Measurements from ENCODE around the gene SYDE1.

The SYDE1 gene

GRCh38 chr19:15124572-15125231 lies 17.5 kb downstream of the SYDE1 start:
- in situ Hi-C loops (cut with MboI; ENCODE audit: low sequenced_read_pairs) = no loop called here

DNA sequence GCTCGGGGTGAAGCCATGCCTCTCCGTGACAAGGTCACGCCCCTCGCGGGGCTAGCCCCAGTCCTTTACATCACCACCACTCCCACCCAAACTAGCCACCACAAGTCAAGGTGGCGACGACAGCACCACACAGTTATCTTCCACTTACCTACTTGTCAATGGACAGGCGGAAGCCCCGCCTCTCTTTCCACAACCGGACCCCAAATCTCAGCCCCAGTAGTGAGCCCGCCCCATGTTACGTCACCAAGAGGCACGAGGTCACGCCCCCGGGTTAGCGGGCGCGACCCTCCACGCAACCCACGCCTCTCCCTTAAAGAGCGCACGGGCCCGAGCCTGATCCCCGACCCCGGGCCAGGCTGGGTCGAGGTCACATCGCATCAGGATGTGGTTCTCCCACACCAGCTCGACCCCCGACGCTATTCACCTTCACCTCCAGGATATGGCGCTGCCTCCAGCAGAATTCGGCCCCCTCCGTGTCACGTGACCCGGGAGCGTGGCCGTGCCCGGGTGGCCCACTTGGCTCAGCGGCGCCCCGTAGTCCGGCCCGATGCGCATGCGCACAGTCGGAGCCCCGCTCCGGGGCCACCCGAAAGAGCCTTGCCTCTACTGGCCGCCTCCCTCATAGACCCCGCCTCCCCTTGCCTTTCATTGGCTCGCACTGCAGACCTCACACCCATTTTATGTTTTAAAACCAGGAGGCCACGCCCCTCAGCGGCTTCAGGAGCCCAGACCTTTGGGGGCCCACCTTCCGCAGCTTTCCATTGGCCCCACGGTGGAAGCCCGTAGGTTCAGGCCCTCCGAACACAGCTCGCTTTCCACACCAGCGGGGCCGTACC lies 18.2 kb downstream of the SYDE1 start:
- in situ Hi-C loops (cut with MboI; ENCODE audit: low sequenced_read_pairs) = no loop called here

DNA sequence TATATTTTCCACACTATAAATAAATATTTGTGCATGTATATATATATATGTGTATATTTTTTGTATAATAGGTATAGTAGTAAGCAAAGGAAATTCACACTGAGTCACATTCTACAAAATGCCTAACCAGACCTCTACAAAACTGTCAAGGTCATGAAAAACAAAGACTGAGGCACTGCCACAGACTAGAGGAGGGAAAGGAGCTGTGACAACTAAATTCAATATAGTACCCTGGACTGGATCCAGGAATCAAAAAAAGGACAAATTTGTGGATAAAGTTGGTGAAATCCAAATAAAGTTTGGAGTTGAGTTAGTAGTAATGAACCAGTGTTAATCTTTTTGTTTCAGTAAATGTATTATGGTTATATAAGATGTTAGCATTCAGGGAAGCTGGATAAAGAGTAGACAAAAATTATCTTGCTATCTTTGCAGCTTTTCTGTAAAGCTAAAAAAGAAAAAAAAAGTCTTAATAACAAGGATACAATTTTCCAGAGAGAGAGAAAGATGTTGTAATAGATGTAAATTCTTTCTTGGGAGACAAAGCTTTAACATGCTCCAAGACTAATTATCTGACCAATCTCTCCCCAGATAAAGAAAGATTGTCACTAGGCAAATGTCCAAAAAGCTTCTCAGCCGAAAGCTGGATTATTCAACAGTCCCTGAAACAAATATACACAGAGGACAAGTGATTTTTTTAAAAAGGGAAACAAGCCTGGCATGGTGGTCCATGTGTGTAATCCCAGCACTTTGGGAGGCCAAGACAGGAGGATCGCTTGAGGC lies 19.1 kb downstream of the SYDE1 start:
- in situ Hi-C loops (cut with MboI; ENCODE audit: low sequenced_read_pairs) = no loop called here

DNA sequence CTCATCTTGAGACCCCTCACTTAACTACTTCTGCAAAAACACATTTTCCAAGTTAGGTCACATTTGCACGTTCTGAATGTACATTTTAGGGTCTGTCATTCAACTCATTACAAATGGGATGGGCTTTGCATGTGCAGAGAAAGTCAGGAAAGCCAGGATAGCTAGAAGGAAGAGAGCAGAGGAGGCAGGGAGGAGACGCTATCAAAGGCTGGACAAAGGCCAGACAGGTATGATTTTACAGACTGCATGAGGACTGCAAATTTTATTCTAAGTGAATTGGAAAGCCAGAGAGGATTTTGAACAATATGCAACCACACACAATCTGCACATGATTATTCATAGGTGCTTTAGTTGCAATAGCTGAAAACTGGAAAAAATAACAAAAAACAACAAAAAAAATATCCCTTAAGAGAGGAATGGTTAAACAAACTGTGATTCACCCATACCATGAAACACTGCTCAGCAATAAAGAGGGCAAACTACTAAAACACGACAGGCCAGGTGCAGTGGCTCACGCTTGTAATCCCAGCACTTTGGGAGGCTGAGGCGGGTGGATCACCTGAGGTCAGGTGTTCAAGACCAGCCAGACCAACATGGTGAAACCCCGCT lies 21.1 kb downstream of the SYDE1 start:
- in situ Hi-C loops (cut with MboI; ENCODE audit: low sequenced_read_pairs) = no loop called here

DNA sequence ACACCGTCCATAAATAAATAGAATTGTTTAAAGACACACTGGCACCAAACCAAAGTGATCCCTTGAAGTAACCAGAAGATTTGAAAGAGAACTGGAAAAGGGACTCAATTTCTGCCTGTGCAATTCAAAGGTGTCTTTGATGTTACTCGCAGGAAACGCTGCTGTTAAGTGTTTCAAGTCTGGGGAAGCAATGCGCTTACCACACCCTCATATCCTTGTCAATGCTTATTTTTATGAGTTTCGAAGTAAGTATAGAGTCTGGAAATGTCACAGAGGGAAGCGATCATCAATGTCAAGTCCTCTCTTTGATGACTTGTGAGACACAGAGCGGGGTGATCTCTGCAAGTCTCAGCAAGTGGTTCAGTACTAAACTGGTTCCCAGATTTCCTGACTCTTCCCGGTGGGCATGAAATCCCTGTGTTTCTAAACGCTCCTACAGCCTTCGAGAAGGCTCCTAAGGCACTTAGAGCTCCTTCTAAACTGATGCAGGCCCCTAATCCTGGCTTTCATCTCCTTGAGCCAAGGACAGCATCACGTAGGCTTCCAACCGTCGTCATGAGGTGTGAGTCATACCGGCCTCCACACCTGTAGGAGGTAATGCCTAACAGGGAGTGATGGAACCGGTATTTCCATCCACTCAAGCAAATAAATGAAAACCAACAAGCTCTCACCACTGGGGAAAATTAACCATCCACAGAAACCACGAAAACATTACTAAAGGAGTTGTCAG lies 22.8 kb downstream of the SYDE1 start:
- in situ Hi-C loops (cut with MboI; ENCODE audit: low sequenced_read_pairs) = no loop called here

GRCh38 chr19:15136234-15136954 lies 29.2 kb downstream of the SYDE1 start:
- in situ Hi-C loops (cut with MboI; ENCODE audit: low sequenced_read_pairs) = no loop called here

- in situ Hi-C loops (cut with MboI; ENCODE audit: low sequenced_read_pairs) = no loop called here
Observed at GRCh38 chr19:15137777-15138176, 30.6 kb downstream of the SYDE1 start.

GRCh38 chr19:15138427-15138826 lies 31.2 kb downstream of the SYDE1 start:
- in situ Hi-C loops (cut with MboI; ENCODE audit: low sequenced_read_pairs) = no loop called here

- in situ Hi-C loops (cut with MboI; ENCODE audit: low sequenced_read_pairs) = no loop called here
Observed at GRCh38 chr19:15141143-15141542, 33.9 kb downstream of the SYDE1 start.

- in situ Hi-C loops (cut with MboI; ENCODE audit: low sequenced_read_pairs) = no loop called here
Observed at GRCh38 chr19:15142313-15142712, 35.1 kb downstream of the SYDE1 start.

- in situ Hi-C loops (cut with MboI; ENCODE audit: low sequenced_read_pairs) = no loop called here
Observed at GRCh38 chr19:15144046-15144646, 36.9 kb downstream of the SYDE1 start.

DNA sequence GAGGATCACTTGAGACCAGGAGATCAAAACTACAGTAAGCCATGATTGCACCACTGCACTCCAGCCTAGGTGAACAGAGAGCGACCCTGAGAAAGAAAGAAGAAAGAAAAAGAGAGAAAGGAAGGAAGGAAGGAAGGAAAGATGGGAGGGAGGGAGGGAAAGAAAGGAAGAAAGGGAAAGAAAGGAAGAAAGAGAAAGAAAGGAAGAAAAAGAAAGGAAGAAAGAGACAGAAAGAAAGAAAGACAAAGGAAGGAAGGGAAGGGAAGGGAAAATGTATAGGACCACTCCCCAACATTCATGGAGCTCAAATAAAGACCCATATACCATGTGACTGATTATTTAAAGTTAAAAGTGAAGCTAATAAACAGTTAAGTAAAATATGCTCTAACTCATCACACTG lies 39.9 kb downstream of the SYDE1 start:
- in situ Hi-C loops (cut with MboI; ENCODE audit: low sequenced_read_pairs) = no loop called here

- in situ Hi-C loops (cut with MboI; ENCODE audit: low sequenced_read_pairs) = no loop called here
Observed at GRCh38 chr19:15149737-15150136, 42.5 kb downstream of the SYDE1 start.

DNA sequence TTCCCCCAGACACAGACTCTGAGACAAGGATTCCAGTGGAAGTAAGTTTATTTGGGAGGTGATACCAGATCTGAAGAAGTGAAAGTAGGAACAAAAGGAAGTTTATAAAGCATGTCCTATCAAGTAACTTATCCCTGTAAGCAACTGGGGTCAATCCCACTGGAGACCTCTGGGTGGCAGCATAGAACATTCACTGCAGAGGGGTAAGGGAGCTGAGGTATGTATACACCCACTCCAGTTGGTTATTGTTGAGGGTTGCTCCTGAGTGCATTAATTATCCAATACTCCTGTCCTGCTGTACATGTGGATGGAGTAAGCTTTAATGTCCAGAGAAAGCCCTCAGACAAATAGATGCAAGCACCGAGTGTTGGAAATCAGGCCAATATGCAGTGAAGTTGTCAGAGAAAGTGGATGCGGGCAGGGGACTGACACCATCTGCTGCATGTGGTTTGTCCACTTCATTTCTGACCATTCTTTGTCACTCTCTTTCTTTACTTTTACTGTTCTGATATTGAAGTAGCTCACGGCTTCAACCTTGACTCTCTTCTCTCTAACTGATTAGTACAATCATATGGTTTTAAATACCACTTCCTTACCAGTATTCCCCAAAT lies 46.9 kb downstream of the SYDE1 start:
- in situ Hi-C loops (cut with MboI; ENCODE audit: low sequenced_read_pairs) = no loop called here

- in situ Hi-C loops (cut with MboI; ENCODE audit: low sequenced_read_pairs) = no loop called here
Observed at GRCh38 chr19:15155296-15155695, 48.1 kb downstream of the SYDE1 start.

DNA sequence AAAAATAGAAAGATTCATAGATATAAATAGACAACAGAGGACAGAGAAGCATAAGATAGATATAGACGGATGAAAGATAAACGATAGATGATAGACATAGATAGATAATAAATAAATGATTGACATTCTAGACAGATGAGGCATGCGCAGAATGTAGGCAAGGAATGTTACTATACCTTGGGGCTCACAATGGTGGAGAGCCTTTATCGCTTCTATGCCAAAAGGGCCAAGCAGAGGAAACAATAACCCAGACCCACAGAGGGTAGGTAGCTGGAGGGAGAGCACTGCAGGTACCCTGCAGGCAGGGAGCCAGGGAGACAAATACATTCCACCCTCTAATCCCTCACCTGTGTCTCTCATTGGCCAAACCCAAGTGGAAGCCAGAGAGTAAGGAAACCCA lies 49.2 kb downstream of the SYDE1 start:
- in situ Hi-C loops (cut with MboI; ENCODE audit: low sequenced_read_pairs) = no loop called here

- in situ Hi-C loops (cut with MboI; ENCODE audit: low sequenced_read_pairs) = no loop called here
Observed at GRCh38 chr19:15159251-15159650, 52.0 kb downstream of the SYDE1 start.

DNA sequence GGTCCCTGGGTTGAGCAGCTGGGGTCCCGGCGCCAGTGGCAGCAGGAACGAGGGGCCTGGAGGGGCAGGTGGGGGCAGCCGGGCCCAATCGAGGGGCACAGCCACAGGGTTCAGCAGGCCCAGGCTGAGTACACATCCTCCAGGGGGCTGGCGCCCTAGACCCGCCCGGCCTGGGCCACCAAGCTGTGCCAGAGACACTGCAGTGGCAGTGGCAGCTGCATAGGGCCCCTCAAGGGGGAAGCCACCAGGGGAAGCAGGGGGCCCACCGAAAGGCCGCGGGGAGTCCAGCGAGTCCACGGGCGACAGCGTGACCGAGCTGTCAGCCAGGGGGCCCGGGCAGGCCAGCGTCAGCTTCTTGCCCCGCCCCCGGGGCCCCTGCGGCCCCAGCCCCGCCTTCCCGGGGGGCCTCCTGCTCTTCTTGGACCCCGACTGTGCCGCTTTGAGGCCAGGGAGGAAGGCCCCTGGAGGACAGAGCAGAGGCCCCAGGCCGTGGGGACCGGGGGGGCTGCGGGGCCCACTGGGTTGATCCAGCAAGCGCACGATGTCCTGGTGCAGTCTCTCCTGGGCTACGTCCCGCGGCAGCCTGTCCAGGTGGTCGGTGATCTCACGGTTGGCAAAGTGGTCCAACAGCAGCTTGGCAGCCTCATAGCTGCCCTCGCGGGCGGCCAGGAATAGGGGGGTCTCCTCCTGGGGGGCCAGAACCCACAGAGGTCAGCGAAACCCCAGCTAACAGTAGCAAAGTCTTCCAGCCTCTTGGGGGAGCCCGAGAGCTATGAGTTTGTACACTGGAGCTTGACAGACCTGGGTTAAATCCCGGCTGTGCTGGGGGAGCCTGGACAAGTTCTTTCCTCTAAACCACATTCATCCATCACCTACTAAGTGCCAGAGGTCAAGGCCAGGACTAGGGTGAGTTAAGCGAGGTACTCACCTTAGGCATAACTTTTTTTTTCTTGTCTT lies 54.1 kb downstream of the SYDE1 start:
- in situ Hi-C loops (cut with MboI; ENCODE audit: low sequenced_read_pairs) = no loop called here
